ENCODE data around the gene ESRRG.

Gene ESRRG

DNA sequence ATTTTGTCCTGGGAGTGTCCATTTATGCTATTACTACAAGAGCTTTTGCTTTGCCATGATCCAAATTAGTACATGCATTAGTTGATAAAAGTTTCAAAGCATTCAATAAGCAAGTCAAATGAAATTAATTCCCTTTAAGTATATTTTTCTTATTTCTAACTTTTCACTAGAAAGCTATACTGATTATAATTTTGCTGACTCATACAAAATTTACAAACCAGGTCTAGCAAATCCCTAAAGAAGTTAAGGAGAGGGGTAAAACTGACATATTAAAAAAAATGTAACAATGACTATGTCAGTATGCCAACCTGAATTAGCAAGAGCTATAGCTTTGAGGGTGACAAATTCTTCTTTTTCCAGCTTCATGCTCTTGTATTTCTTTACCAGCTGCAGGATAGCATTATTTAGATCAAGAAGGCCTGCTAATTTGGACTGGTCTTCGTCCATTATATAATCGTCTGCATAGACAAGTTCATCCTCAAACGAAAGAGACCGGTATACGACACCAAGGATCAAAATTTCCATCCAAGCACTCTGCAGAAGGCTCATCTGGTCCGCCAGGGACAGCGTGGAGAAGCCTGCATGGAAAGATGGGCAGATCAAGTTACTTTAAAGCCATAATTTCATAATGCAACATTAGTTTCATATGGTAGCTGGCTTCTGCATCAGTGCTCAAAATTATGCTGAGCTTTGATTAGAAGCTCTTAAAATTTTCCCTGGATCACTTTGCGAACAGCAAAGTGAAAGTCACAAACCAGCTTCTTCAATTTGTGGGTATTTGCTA lies 204.2 kb downstream of the ESRRG start:
- DNase-seq (ENCODE audit: low spot score), result peak; percentile 77

DNA sequence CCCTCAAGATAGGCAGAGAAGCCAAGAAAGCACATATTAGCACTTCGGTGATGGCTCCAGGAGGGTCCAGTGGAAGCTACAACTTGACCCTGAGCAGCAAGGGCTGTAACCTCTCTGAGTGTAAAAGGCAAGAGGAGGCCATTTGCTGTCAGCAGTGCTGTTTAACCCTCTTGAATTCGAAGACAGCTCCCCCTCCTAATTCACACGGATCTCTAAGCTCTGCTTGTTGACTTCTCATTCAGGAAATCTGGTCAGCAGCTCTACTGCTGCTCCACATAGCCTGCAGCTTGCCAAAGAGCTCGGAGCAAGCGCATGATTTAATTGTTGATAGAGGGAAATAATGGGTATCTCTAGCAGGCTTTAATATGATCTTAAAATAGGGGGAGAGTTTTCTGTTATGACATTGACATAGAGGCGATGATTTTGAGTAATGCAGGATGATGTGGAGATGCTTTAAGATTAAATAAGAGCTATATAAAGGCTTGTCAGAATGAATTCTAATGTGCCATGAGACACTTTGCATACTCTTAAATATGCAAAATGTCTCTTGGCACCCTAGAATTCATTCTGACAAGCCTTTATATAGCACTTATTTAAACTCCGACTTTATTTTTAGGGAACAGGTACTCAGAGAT lies 220.6 kb downstream of the ESRRG start:
- DNase-seq (ENCODE audit: low spot score), result no peak

DNA sequence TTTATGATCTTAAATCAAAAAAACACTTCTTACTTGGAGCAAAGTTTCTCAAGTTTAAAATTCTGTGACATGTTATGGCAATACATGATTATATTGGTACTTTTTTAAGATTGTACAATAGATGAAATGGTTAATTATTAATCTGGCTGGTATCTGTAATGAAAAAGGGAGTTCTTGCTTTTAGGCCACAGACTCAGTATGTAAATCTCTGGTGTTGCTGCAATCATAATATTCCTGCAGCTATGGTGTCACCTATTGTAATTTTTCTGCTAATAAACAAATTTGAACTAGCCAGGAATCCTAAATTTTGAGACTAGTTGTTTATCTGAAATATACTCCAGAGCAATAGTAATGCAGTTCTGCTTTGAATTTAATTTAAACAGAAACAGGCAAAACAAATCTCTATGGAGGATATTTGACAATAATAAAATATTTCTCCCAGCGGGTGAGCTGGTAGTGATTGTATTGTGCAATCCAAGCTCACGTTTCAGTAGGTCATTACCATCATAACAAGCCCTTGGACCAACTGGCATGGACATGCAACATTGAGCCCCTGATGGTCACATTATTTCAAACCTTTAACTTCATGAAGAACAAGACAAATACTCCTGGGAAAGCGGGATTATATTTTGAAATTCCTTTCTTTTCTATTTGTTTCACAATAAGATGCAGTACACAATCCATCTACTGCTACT lies 222.8 kb downstream of the ESRRG start:
- DNase-seq (ENCODE audit: low spot score), result no peak

DNA sequence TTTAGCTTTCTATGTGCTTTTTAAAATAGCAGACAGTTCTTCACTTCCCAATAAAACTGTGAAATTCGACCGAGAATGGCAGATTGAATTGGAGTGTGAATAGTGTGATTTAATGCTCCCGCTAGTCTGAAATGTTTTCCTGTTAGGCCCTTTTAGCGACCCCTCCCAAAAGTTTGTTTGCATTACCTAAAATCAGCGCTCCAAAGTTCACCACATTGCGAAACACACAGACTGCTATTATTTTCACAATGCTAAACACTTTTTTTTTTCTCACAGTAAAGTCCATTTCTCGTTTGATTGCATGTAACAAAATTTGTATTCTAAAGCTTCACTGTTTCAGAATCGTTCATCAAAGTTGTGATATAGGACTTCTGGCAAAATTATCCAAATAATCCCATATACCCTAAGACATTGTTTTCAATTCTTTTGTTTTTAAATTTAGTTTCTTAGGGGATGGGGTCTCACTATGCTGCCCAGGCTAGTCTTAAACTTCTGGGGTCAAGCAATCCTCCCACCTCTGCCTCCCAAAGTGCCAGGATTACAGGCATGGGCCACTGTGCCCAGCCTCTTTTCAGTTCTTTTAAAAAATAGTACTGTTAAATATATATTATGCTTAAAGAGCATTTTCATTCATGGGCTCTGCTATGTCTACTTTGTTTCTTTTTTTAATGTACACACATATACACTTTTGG lies 223.5 kb downstream of the ESRRG start:
- DNase-seq (ENCODE audit: low spot score), result no peak

DNA sequence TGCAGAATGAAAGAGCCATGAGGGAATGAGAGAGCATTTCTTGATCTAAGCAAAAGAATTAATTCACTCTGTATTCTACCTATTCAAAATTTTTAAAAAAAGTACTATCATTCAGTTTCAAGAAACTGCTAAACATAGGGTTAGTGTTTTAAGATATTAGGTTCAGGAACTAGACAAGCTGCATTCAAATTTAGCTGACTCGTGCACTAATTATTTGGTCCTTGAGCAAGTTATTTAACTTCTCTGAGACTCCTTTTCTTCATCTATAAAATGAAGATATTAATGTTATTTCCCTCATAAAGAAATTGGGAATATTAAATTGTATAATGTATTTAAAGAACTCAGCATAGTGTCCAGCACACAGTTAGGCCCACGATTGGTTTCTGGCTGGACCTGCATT lies 225.0 kb downstream of the ESRRG start:
- DNase-seq (ENCODE audit: low spot score), result no peak

DNA sequence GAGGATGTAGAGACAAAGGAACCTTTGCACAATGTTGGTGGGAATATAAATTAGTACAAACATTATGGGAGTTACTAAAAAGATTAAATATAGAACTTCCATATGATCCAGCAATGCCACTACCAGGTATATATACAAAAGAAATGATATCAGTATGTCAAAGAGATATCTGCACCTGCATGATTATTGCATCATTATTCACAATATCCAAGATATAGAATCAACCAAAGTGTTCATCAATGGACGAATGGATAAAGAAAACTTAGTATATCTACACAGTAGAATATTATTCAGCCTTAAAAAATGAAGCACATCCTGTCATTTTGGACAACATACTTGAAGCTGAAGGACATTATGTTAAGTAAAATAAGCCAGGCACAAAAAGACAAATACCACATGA lies 238.2 kb downstream of the ESRRG start:
- DNase-seq (ENCODE audit: low spot score), result no peak

DNA sequence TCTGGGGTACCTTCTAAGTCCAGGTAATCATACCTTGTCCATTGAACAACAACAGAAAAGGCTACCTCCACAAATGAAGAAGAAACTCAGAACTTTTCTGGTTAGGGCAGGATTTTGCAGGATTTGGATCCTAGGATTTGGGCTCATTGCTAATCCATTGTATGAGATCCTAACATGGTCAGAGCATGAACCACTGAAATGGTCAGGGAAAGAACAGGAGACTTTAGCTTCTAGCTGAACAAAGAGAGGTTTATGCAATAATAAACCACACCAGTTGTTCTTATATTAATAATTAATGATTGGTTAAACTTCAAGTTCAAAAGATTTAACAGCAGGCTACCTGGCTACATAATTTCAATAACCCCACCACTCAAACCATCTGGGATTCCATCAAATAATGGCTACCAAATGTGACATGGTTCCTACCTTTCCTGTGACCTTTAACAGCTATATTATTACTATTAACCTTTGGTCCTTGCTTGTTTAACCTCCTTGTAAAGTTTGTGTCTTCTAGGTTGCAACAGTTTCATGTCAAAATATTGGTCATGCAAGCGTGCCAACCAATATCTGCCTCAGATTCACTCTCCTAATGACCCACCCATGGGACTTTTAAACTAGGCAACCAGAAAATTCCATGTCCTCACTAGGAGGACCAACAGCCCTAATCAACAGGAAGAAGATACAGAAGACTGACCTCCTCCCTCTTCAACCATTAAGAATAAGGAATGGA lies 239.4 kb downstream of the ESRRG start:
- no peak for DNase-seq (ENCODE audit: low spot score)

DNA sequence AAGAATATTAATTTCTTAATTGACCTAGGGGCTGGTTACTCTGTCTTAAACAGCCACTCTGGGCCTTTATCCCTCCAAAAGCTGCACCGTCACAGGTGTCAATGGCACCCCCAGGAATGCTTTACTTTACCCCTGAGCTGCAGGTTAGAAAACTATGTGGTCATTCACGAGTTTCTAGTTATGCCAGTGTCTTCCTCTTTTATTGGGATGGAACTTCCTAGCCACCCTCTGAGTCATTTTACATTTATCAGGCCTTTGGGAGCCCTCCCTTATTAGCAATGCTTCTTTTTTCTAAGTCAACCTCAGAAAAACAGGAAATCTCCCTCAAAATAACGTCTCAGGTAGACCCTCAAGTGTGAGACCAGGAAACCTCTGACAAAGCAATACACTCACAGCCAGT lies 240.6 kb downstream of the ESRRG start:
- no peak for DNase-seq (ENCODE audit: low spot score)

DNA sequence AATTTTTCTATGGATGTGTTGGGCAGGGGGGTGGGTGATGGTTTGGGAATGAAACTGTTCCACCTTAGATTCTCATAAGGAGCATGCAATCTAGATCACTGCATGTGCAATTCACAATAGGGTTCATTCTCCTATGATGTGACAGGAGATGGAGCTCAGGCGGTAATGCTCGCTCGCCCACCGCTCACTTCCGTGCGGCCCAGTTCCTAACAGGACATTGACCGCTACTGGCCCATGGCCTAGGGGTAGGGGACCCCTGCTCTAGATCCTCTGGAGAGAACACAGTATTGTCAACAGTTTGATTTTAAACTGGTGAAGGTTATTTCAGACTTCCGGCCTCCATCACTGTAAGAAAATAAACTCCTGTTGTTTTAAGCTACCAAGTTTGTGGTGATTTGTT lies 245.0 kb downstream of the ESRRG start:
- no peak for DNase-seq (ENCODE audit: low spot score)

DNA sequence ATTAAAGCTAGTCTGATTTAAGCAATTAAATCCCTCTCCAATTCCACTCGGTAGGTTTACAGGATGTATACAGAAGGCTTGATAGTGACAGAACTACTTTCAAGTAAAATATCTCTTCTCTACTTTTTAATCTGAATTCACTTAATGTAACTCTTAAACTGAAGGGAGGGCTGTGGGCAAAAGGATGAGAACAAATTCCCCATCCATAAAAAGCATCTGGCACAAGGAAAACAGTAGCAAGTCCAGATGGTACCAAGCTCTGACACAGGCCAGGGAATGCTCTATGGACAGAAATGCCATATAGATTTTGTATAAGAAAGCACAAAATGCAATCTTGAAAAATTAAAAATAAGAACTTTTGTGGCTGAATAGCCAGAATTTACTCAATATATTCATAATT lies 246.9 kb downstream of the ESRRG start:
- DNase-seq (ENCODE audit: low spot score), result no peak

DNA sequence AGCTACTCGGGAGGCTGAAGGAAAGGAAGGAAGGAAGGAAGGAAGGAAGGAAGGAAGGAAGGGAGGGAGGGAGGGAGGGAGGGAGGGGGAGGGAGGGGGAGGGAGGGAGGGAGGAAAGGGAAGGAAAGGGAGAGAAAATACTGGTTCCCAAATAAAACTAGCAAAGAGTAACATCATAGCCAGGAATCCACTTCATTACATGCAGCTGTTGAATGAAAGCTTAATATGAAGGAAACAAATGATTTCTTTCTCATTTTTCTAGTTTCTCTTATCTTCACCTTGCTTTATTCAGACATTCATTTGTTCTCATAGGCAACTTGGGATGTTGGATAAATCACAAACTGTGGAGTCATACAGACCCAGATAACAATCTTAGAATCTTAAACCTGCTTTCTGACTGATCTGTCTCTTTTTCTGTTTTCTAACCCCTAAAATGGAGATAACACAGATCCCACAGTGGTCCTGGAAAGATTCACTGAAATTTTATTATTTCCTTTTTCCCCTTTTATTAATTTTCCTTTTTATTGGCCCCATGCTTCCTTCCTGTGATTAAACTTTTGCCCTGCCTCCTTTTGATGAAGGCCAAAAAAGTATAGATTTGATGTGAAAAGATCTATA lies 247.5 kb downstream of the ESRRG start:
- DNase-seq (ENCODE audit: low spot score), result no peak

DNA sequence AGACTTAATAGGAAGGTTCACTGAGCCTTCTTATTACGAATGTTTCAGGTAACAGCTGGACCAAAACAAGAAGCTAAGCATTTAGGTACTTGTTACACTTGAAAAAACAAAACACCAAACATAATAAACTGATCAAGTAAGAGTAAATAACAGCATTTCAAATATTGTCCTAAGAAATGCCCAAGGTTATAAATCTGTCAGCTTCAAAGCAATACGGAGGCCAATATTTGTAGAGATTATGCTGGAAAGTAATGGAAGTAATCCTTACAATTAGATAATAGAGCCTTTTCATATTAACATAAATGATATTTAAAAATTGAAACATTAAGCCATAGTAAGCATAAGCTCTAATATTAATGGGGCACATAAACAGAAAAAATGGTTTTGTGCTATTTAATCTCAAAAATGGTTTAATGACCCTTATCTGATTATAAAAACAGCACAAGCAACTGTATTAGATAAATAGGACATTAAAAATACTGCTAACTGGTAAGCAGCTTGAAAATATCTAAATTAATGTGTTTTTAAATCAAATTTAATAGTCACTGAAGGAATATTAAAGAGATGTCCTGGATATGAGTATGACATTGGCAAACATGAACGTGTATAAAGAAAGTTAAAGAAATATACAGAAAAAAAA lies 256.9 kb downstream of the ESRRG start:
- DNase-seq (ENCODE audit: low spot score), result no peak

DNA sequence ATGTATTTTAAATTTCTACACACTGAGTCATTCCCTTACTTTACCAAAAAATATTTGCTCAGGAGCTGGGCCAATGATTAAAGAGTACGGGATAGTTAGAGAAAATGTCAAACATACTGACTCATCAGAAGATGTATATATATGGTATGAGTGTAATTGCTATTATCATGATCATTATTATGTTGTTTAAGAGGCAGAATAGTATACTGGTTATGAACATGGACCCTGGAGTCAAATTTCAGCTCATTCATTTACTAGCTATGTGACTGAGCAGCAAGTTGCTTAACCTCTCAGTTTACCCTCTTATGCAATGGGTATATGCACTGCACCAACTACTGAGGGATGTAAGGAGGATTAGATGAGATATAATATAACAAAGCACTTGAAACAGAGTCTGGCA lies 258.7 kb downstream of the ESRRG start:
- DNase-seq (ENCODE audit: low spot score), result no peak

DNA sequence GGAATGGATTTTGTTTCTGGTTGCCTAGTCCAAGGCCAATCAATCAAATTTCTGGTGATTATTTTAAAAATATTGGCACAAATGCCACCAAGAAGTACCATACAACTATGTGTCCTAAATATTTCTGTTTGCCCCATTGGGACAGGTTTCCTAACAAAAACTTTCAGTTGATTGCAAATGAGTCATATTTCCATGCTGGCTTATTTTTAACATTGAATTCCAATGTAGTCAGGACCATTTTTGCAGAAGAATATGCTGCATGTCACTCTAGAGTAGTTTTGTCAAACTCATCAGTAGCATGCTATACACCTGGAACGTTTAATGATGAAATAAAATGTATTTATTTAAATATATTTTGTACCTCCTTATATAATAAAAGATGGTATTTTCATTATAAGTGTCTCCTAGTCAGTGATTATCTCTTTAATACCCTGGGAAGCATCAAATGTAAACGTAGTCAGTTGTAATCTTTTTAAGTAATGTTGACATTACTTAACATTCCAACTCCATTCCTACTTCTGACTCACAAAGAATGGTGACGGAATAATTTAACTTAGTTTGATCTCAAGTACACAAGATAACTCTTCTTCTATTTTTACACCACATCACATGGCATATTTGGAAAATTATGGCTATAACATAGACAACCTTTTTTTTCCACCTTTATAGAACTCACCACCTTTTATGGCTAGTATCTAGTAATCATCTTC lies 261.0 kb downstream of the ESRRG start:
- no peak for DNase-seq (ENCODE audit: low spot score)

DNA sequence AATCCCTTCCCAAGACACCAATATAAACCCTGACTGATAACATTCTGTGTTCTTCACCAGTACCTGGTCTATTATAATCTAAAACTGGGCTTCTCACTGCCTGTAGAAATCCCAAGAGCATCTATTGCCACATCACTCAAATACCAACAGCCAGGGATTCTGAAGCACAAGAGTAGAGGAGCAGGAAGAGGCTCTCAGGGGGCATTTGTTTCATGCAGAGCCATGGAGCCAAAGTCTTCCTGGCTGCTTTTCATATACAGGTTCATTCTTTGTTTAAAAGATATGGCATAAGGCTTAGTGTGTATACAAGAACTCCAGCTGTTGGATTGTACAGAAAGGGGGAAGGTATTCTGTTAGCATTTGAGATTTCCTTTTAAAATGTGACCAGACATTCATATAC lies 261.8 kb downstream of the ESRRG start:
- no peak for DNase-seq (ENCODE audit: low spot score)

DNA sequence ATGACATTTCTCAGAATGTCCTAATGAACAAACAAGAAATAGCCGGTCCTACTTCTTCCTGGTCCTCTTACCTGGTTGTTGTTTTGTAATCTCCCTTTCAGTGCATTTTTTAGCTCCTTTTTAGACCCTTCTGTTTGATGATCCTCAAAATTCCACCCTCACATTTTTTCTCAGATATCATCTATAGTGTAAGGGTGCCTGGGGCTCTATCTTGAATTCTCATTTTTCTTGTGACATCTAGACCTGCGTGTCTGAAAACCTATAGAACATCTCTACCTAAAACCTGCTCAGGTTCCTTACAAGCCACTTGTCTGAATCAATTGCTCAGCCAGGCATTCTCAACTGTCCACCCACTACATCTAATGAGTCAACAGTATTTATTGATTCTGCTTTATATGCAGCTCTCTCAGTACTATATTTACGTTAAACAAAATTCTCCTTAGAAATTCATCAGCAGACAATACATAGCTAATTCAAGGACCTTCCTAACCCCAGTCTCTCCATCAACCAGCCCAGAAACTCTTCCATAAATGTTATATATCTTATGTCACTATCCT lies 263.5 kb downstream of the ESRRG start:
- DNase-seq (ENCODE audit: low spot score), result no peak

DNA sequence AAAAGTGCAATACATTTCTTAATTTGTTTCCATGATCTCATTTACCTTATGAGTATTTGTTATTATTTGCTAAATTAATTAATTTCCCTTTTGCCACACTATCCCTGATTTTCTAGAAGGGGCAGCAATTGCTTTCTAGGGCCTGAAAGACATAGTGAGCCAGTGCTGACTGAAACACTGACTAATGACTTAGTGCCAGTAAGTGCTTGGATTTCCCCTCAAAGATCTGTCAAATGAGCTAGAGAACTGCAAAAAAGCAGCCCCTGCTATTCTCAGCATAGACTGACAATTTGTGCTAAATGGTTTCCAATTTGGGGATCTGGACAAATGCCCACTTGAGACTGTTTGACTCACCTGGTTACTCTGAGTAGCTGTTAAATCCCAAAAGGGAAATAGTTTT lies 264.4 kb downstream of the ESRRG start:
- DNase-seq (ENCODE audit: low spot score), result no peak

DNA sequence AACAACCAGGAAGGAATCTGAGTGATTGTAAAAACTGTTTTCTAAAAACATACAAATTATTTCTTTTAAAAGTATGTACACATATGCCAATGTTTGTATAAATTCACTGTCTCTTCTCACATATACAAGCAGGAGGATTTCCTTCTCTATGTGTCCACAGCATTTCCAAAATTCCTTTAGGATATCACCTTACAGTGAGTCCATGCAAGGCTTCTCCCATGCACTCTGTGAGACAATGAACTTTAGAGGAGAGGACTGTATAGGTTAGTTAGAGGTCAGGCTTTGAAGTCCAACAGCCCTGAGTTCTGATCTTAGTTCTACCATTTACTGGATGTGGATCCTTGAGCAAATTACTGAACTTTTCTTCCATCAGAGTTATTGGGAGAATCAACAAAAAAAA lies 265.9 kb downstream of the ESRRG start:
- no peak for DNase-seq (ENCODE audit: low spot score)

DNA sequence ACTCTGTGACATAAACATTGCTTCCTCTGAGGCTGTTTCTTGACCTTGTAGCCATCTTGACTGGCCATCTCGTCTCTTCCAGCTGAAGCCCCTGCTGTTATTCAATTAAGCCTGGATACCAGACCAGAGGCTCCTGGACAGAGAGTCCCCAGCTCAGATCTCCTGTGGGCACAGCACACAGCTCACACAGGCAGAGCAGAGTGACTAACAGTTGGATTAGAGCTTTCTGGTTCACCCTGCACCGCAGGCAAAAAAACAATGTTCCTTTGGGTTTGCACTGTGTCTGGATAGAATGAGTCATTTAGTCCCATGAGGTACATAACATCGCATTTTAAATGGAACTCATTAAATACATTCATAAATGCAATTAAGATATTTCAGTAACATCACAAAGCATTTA lies 266.5 kb downstream of the ESRRG start:
- DNase-seq (ENCODE audit: low spot score), result peak; percentile 80

DNA sequence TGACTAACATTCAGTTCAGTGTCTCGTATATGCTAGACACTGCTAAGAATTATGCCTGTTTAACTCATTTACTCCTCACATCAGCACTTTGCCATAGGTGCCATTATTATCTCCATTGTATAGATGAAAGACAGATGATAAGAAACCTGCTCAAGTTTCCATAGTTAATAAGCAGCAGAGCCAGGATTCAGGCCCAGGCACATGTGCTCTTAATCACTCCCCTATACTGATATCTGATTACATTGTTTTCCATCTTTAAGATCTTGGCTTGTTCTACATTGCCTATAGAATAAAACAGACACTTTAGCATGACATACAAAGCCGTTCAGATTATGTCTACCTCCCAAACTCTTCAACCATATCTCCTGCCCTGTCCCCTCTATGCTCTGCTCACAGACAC lies 269.5 kb downstream of the ESRRG start:
- DNase-seq (ENCODE audit: low spot score), result peak; percentile 32

Data from SK-N-DZ (cell line).